Effector CD4-positive, alpha-beta T cell (primary cell): ENCODE results near the gene DCK.

Experiments used
- DNase-seq: peaks from one replicate; pipeline ENCODE4 v3.0.0-alpha.2; 2020

DCK gene

GRCh38 chr4:71065991-71066510, 72.6 kb downstream of the DCK start:
- DNase-seq = no peak

DNA sequence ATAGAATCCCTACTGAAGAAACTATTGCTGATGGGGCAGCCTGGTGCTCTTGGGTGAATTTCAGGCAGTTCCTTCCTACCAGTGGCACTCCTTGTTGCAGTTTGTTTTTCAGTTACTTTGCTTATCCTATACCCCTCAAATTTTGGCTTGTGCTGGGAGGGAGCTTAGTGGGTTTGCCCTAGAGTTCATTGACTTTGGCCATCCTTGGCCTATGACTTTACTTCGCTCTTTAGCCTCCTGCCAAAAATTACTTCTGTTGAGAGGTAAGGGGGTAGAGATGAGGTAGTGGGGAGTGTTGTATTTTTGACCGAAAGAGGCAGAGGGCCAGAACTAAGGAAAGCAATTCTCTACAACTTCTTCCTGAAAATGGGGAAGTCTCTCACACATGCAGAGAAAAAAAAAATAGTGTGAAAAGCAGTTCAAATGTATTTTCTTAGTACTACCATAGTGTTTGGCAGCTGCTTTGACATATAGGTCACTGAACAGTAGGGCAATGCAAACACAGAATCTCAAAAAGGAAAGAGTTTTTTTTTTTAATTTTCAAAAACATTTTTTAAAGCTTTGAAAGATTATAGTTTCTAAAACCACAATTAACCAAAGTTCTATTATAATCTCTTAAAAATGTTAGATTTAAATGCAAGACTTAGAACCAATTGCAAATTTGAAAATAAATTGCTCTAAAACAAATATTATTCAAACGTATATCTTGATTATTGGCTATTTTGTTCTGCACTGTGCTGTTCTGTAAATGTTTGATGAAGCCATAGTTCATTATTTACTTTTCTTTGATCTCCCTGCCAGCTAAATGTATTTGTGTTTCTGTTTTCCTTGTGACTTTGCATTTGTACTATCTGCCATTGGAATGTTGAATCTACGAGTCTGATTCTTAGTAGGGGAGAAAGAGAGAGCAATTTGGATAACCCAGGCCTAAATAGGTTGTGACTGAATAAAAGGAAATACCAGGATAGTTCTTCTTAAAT, 73.6 kb downstream of the DCK start:
- no peak for DNase-seq

DNA sequence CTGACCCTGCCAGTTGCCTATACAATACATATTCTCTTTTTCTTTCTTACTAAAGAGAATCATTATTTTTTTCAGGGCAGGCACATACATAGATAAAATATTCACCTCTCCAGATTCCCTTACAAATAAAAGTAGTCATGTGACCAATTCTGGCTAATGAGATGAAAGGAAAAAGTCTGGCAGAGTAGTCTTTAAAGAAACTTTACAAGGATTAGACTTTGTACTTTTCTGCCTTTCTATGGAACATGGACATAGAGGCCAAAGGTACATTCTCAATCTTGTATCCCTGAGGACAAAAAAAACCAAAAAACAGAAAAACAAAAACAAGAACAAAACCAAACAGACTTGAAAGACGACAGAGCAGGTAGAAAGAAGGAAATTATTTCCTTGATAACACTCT, 75.6 kb downstream of the DCK start:
- DNase-seq = no peak

DNA sequence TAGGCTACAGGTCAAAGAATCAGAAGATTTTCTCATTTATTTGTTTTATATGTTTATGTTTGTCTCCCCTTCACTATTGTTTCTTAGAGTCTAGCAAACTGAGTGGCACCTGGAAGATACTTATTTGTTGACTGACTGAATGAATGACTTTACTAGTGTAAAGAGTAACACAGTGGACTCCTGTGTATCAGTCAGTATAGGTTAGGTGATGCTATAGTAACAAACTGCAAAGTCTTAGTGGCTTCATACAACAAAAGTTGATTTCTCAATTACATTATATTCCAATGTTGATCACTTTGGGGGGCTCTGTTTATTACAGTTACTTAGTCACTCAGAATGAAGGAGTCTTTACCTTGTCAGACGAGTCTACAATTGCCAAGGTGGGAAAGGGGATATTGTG, 76.6 kb downstream of the DCK start:
- no peak for DNase-seq

- DNase-seq = no peak
Measured at GRCh38 chr4:71074452-71075299, 81.2 kb downstream of the DCK start.
